ENCODE data around the gene FAM210A. TPM values are rescaled to one million over a fixed set of nuclear protein-coding genes. Genes with fewer than 3 reads are reported as not detected.

FAM210A gene
- total RNA-seq, 1 experiment from 2014 or later: 142 TPM

GRCh38 chr18:13661051-13661778, 65.1 kb downstream of the FAM210A start:
- in situ Hi-C loops (cut with HindIII; ENCODE audit: low pct_unique_long_range_greater_than_20kb, low sequenced_read_pairs): no loop called here
- no peak for DNase-seq (ENCODE audit: low read depth, low spot score)

DNA sequence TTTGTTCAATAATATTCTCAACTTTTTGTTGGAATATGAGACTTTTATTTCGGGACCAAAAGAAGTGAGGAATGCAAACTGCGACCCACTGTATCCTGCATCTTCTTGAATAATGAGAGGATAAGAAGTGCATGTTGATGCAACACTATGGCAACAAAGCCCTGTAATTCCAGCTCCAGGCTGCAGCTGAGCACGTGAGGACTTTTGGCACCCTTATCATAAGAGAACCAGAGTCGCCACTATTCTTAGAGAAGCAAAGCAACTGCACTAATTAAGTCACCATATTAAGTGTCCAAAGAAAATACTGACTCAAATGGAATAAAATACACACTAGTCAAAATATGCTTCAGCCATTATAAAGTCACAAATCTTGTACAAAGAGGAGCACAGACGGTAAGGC, 65.8 kb downstream of the FAM210A start:
- in situ Hi-C loops (cut with HindIII; ENCODE audit: low pct_unique_long_range_greater_than_20kb, low sequenced_read_pairs): no loop called here
- no peak for DNase-seq (ENCODE audit: low read depth, low spot score)

- in situ Hi-C loops (cut with HindIII; ENCODE audit: low pct_unique_long_range_greater_than_20kb, low sequenced_read_pairs): no loop called here
- DNase-seq (ENCODE audit: low read depth, low spot score): no peak
Observed at GRCh38 chr18:13658436-13659204, 67.7 kb downstream of the FAM210A start.

GRCh38 chr18:13657974-13658373, 68.4 kb downstream of the FAM210A start:
- in situ Hi-C loops (cut with HindIII; ENCODE audit: low pct_unique_long_range_greater_than_20kb, low sequenced_read_pairs): no loop called here
- no peak for DNase-seq (ENCODE audit: low read depth, low spot score)

DNA sequence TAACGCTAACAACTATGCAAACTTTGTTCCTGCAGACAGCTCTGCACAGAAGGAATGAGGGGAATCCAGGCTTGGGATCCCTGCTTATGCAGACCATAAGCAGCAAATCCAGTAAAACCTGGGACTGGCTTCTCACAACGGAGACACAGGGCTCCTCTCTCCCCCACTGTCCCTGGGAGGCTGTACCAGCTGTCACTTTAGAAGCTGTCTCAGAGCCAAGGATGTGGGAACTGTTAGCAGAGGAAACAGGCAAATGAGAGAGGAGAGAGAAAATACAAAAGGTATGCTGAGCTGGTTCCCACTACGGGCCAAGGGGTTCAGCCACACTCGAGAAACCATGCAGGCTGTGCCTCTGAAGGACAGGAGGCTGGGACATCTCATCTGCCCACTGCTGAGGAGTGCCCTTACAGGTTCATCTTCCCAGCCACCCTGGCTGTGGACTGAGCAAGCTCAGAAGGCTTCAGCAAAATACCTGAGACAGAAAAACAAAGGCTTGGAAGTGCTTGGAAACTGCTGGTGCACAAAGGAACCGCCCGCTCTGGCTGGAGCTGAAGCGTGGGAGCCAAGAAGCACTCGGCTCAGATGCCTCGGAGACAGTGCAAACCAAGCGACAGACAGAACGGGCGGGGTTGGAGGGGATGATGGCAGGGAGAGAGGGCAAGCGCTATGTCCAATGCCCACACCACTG, 72.5 kb downstream of the FAM210A start:
- in situ Hi-C loops (cut with HindIII; ENCODE audit: low pct_unique_long_range_greater_than_20kb, low sequenced_read_pairs): no loop called here
- no peak for DNase-seq (ENCODE audit: low read depth, low spot score)

DNA sequence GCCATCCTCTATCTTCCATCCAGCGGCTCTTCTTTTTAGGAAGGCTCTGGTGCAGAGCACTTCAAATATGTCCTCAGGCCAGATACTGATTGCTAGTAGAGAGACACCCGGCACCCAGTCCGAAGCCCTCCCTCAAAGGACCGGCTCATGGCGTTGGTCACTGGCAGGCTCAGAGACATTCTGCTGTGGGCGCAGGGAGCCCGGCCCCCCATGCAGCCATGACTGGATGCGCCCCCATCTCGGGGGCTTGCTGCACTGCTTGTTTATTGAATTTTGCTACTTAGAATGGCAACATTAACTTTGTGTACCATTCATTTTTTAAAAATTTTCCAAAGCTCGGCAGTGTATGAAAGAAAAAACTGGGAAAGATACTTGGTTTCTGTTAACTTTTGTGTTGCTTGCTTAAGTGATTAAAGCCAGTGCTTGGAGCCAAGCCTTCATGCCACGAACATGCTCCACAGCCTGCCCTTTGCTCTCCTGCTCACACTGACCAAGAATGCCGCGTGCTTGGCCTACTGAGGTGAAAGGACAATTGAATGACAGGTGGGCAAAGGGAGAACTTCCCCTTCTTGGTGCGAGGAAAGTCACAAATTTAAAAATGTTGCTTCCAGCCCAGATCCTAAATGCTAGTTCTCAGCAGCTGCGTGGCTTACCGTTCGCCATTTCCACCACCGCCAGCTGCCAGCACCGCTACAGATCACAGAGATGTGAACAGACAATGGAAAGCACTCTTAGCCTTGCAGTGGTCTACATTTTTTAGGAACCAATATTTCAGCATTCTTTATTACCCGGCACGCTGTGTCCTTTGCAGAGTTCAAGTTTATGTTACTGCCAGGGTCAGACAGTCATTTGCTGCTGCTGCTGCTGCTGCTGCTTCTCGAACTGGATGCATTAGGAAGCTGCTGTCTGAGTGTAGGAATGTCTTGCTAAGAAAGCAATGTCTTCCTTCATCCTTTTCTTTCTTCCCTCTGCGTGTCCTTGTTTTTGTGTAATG, 76.7 kb downstream of the FAM210A start:
- in situ Hi-C loops (cut with HindIII; ENCODE audit: low pct_unique_long_range_greater_than_20kb, low sequenced_read_pairs): loop anchor here (25.0 kb wide), 1 partner anchor 437 kb away; the partner anchor contains the start of gene LDLRAD4
- no peak for DNase-seq (ENCODE audit: low read depth, low spot score)

- no peak for DNase-seq (ENCODE audit: low read depth, low spot score)
- in situ Hi-C loops (cut with HindIII; ENCODE audit: low pct_unique_long_range_greater_than_20kb, low sequenced_read_pairs): loop anchor here (25.0 kb wide), 1 partner anchor 435 kb away; the partner anchor contains the start of gene LDLRAD4
Observed at GRCh38 chr18:13647761-13648160, 78.6 kb downstream of the FAM210A start.

GRCh38 chr18:13646633-13647032, 79.7 kb downstream of the FAM210A start:
- DNase-seq (ENCODE audit: low read depth, low spot score): no peak
- in situ Hi-C loops (cut with HindIII; ENCODE audit: low pct_unique_long_range_greater_than_20kb, low sequenced_read_pairs): loop anchor here (25.0 kb wide), 1 partner anchor 434 kb away; the partner anchor contains the start of gene LDLRAD4

DNA sequence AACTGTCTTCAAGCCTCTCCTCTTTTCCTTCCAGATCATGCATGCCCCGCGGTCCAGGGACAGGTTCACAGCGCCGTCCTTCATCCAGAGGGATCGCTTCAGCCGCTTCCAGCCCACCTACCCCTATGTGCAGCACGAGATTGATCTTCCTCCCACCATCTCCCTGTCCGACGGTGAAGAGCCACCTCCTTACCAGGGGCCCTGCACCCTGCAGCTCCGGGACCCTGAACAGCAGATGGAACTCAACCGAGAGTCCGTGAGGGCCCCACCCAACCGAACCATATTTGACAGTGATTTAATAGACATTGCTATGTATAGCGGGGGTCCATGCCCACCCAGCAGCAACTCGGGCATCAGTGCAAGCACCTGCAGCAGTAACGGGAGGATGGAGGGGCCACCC, 81.3 kb downstream of the FAM210A start:
- in situ Hi-C loops (cut with HindIII; ENCODE audit: low pct_unique_long_range_greater_than_20kb, low sequenced_read_pairs): loop anchor here (25.0 kb wide), 1 partner anchor 433 kb away; the partner anchor contains the start of gene LDLRAD4
- DNase-seq (ENCODE audit: low read depth, low spot score): no peak

GRCh38 chr18:13643261-13643751, 83.1 kb downstream of the FAM210A start:
- in situ Hi-C loops (cut with HindIII; ENCODE audit: low pct_unique_long_range_greater_than_20kb, low sequenced_read_pairs): loop anchor here (25.0 kb wide), 1 partner anchor 431 kb away; the partner anchor contains the start of gene LDLRAD4
- no peak for DNase-seq (ENCODE audit: low read depth, low spot score)

DNA sequence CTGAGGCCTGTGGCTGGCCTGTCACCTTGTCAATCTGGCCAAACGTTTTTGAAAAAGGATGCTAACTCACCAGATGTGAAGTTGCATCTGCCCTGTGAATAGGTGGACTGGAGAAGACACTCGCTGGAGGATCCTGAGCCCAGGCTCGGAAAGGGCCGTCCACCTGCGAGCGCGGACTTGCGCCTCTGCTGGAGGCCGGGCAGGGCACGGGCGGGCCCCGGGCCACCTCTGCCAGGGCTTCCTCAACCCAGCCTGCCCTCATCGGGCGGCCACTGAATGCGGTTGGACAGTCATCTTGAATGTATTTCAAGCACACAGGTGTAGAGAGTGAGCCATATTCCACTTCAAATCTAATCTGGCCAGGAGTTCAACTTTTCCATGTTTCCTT, 83.9 kb downstream of the FAM210A start:
- DNase-seq (ENCODE audit: low read depth, low spot score): no peak
- in situ Hi-C loops (cut with HindIII; ENCODE audit: low pct_unique_long_range_greater_than_20kb, low sequenced_read_pairs): loop anchor here (25.0 kb wide), 1 partner anchor 430 kb away; the partner anchor contains the start of gene LDLRAD4

- in situ Hi-C loops (cut with HindIII; ENCODE audit: low pct_unique_long_range_greater_than_20kb, low sequenced_read_pairs): loop anchor here (25.0 kb wide), 1 partner anchor 429 kb away; the partner anchor contains the start of gene LDLRAD4
- DNase-seq (ENCODE audit: low read depth, low spot score): no peak
Observed at GRCh38 chr18:13641551-13642439, 84.6 kb downstream of the FAM210A start.

DNA sequence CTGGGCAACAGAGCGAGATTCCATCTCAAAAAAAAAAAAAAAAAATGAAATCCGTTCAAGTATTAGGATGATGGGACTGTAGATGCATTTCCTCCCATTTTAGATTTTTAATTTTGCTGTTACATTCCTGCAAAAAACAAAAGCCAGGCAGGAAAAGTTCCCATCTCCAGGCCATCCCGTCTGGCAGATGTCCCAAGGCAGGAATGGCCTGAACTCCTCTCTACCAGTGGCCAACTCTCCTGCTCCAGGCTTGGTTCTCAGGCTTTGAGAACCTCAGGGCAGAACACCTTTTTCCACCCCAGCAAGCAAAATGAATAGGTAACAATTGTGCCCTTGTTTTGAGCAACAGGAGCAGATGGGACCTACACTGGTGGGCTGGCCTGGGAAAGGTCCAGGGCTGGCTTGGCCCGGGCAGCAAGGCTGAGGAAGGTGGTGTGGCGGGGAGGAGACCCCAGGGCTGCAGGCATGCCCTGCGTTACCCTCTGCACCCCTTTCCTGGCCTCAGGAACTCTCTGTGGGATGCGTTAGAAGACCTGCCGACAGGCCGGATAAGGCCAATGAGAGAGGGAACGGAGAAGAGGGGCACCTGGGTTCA, 86.0 kb downstream of the FAM210A start:
- in situ Hi-C loops (cut with HindIII; ENCODE audit: low pct_unique_long_range_greater_than_20kb, low sequenced_read_pairs): loop anchor here (25.0 kb wide), 1 partner anchor 428 kb away; the partner anchor contains the start of gene LDLRAD4
- DNase-seq (ENCODE audit: low read depth, low spot score): no peak

GRCh38 chr18:13638719-13639595, 87.4 kb downstream of the FAM210A start:
- no peak for DNase-seq (ENCODE audit: low read depth, low spot score)
- in situ Hi-C loops (cut with HindIII; ENCODE audit: low pct_unique_long_range_greater_than_20kb, low sequenced_read_pairs): loop anchor here (25.0 kb wide), 1 partner anchor 427 kb away; the partner anchor contains the start of gene LDLRAD4
